ENCODE results near the gene TPST1. TPM values are rescaled to one million over a fixed set of nuclear protein-coding genes. Genes with fewer than 3 reads are reported as not detected.

TPST1 gene
- total RNA-seq, result 136 and 227 TPM in 2 replicates

GRCh38 chr7:66204822-66205740 lies at the start of gene TPST1:
TSS of gene TPST1 (plus strand) at chr7:66205334. CDS start at chr7:66240426, 35,092 bp downstream.

Small RNAs within 50 kb of the gene (small RNA-seq; reads per million reads assigned to genes)
- gene RNU6-313P (ENCODE audit: low replicate concordance), result not detected

Other genes starting within 250 kb of the TPST1 start
- 19.2 and 33.0 TPM in 2 replicates for gene GUSB, start 223.1 kb upstream of the TPST1 start, total RNA-seq
- gene ASL, start 129.5 kb upstream of the TPST1 start, total RNA-seq, result 60.8 and 67.3 TPM in 2 replicates
- 38.7 and 40.9 TPM in 2 replicates for gene CRCP, start 90.5 kb upstream of the TPST1 start, total RNA-seq

Data from placental pericyte (primary cell).